B cell (primary cell): Measurements from ENCODE around the gene PTPN7. TPM values are rescaled to one million over a fixed set of nuclear protein-coding genes. Genes with fewer than 3 reads are reported as not detected.

Experiments
- ATAC-seq: fragments of 200-7000 bp; cut with Tn5 transposase; one replicate; pipeline ENCODE4 v1.10.0; 2021; ENCODE audit warnings: low read depth, mild to moderate bottlenecking, moderate number of reproducible peaks, moderate library complexity
- CTCF ChIA-PET: fragments of 350-600 bp; sonication (Branson Sonifier 250); formaldehyde crosslinking; loops from one replicate; lab custom pipeline; 2021; ENCODE audit warnings: antibody characterized with exemption, inconsistent platforms; lab: Charles Lee
- POLR2A ChIA-PET: fragments of 350-600 bp; sonication (Branson Sonifier 250); formaldehyde crosslinking; loops from one replicate; lab custom pipeline; 2021; ENCODE audit warnings: antibody characterized with exemption; lab: Charles Lee
- DNase-seq: peaks from one replicate; pipeline ENCODE4 v3.0.0; 2013
- H2AFZ ChIP-seq: 2 replicates; pipeline ENCODE4 v1.6.1; 2012; ENCODE audit warnings: mild to moderate bottlenecking, low read depth, low read length; ENCODE audit not compliant: insufficient read depth, poor library complexity, severe bottlenecking
- H3K27ac ChIP-seq, 2 donors: 1 replicate in 1 of 2; 2 replicates in 1 of 2; pipeline ENCODE4 v1.5.1; 2012 to 2013; ENCODE audit warnings: low read length in 2 of 2, mild to moderate bottlenecking in 2 of 2, moderate library complexity in 1 of 2
- H3K27me3 ChIP-seq, 4 experiments: fragments of 200-600 bp in 1 of 4; sonication (generic) in 1 of 4; replicated peaks in 1 of 4; 1 replicate in 2 of 4; 2 replicates in 2 of 4; pipeline versions ENCODE4 v1.6.1 to v1.7.0; 2013 to 2016; ENCODE audit warnings: low read length in 3 of 4, mild to moderate bottlenecking in 2 of 4, mixed read lengths in 1 of 4, moderate library complexity in 1 of 4; ENCODE audit not compliant: insufficient read depth in 4 of 4, control insufficient read depth in 3 of 4; ENCODE audit errors: control extremely low read depth in 1 of 4
- H3K36me3 ChIP-seq, 2 experiments: replicated peaks in 1 of 2; 1 replicate in 1 of 2; 2 replicates in 1 of 2; pipeline versions ENCODE4 v1.6.1 to v1.7.1; 2013; ENCODE audit warnings: low read length in 1 of 2; ENCODE audit not compliant: insufficient read depth in 2 of 2, control insufficient read depth in 1 of 2; ENCODE audit errors: control extremely low read depth in 1 of 2, extremely low read depth in 1 of 2
- H3K4me1 ChIP-seq, 2 donors: fragments of 200-600 bp in 1 of 2; sonication (generic) in 1 of 2; 1 replicate in 1 of 2; 2 replicates in 1 of 2; pipeline versions ENCODE4 v1.5.1 to v1.6.1; 2013 to 2017; ENCODE audit warnings: low read length in 2 of 2; ENCODE audit not compliant: control insufficient read depth in 2 of 2, insufficient read depth in 2 of 2
- H3K4me2 ChIP-seq: replicated peaks from 2 replicates; pipeline ENCODE3; 2012; ENCODE audit warnings: mild to moderate bottlenecking, low read depth, low read length; ENCODE audit not compliant: poor library complexity, severe bottlenecking
- H3K4me3 ChIP-seq, 5 experiments: fragments of 200-600 bp in 1 of 5; sonication (generic) in 1 of 5; 1 replicate in 3 of 5; 2 replicates in 2 of 5; pipeline versions ENCODE4 v1.5.1 to v1.7.0; 2011 to 2016; ENCODE audit warnings: low read length in 4 of 5, mild to moderate bottlenecking in 4 of 5, low read depth in 2 of 5, control low read depth in 1 of 5, moderate library complexity in 1 of 5; ENCODE audit not compliant: insufficient read depth in 1 of 5; ENCODE audit errors: control extremely low read depth in 1 of 5, extremely low read depth in 1 of 5
- H3K79me2 ChIP-seq: fragments of 200-600 bp; sonication (generic); one replicate; pipeline ENCODE4 v1.6.0; 2016; ENCODE audit warnings: low read length; ENCODE audit not compliant: control insufficient read depth, insufficient read depth
- H3K9ac ChIP-seq: fragments of 200-600 bp; sonication (generic); 2 replicates; pipeline ENCODE4 v1.6.1; 2017; ENCODE audit warnings: mild to moderate bottlenecking, low read length, moderate library complexity
- H3K9me3 ChIP-seq, 3 donors: one replicate each; pipeline versions ENCODE4 v1.6.1 to v1.7.1; 2013; ENCODE audit warnings: low read length in 2 of 3; ENCODE audit not compliant: control insufficient read depth in 2 of 3, insufficient read depth in 1 of 3; ENCODE audit errors: control extremely low read depth in 1 of 3
- H4K20me1 ChIP-seq: 2 replicates; pipeline ENCODE4 v1.6.0; 2012; ENCODE audit warnings: mild to moderate bottlenecking, low read length; ENCODE audit not compliant: insufficient read depth, control insufficient read depth, poor library complexity, severe bottlenecking
- H3K27ac Mint-ChIP-seq: one replicate; pipeline ENCODE4 v1.8.0; 2021; ENCODE audit warnings: mixed read lengths
- H3K27me3 Mint-ChIP-seq: one replicate; pipeline ENCODE4 v1.8.0; 2021; ENCODE audit warnings: mixed read lengths
- H3K4me1 Mint-ChIP-seq: one replicate; pipeline ENCODE4 v1.8.0; 2021; ENCODE audit warnings: mixed read lengths
- H3K4me3 Mint-ChIP-seq: one replicate; pipeline ENCODE4 v1.8.0; 2021; ENCODE audit warnings: mixed read lengths
- H3K9me3 Mint-ChIP-seq: one replicate; pipeline ENCODE4 v1.8.0; 2022; ENCODE audit warnings: mixed read lengths; ENCODE audit not compliant: insufficient read depth
- EZH2 ChIP-seq: IDR thresholded peaks from 2 replicates; pipeline ENCODE4 v1.6.1; 2012; ENCODE audit warnings: borderline replicate concordance, low read depth, mild to moderate bottlenecking, moderate library complexity, low read length; ENCODE audit not compliant: insufficient read depth, poor library complexity, severe bottlenecking
- WGBS: methylation state at CpG from one replicate; pipeline ENCODE4 v1.1.5; 2013; ENCODE audit warnings: missing lambda C conversion rate; ENCODE audit not compliant: insufficient coverage; 5-methylcytosine and 5-hydroxymethylcytosine counted together
- intact Hi-C: fragments of 100-400 bp; cut with micrococcal nuclease; formaldehyde crosslinking; loops from one replicate; pipeline ENCODE4 v1.10.0; 2022
- polyA plus RNA-seq: library from polyadenylated mRNA; depleted of rRNA; stranded (reverse); fragments of >200 nt; gene quantifications from 2 replicates; pipeline ENCODE4 v1.2.3, GENCODE V29; 2012
- total RNA-seq, 2 donors: library from RNA; stranded (reverse); fragments of 120-200 nt in 1 of 2; gene quantifications; 1 replicate in 1 of 2; 2 replicates in 1 of 2; pipeline versions ENCODE4 v1.2.3 to v1.2.4, GENCODE V29; 2013 to 2022
- TF ChIP-seq, protein P1 (sequence below): fragments of 200-600 bp; IDR thresholded peaks from one replicate; pipeline ENCODE4 v1.8.0; 2022; ENCODE audit warnings: antibody characterized with exemption, mild to moderate bottlenecking

Gene PTPN7
- total and polyA plus RNA-seq, 2 donors (not counting 1 experiment from before 2014, with no cell fraction given) = 16.0 to 37.5 TPM

DNA sequence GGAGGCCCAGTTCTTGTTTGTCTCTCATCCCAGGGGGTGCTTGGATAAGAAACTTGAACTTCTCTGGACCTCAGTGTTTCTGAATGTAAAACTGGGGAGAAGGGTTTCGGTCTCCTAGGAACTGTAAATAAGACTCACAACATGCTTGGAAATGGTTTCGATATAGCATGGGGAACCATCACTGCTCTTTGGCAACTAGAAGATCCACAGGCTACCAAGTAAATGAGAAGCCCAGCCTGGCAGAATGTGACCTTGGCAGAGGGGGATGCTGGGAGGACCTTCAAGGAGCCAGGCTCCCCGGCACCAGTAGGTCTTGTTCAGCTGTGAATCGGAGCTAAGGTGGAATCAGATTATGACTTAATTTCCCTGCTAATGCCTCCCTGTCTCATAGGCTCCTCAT, 19.6 kb downstream of the PTPN7 start:
- Mint-ChIP-seq H3K4me3 (no peak overlapping the region), H3K27ac (no peak overlapping the region), H3K9me3 (no peaks in the 10 kb centered on the region), H3K4me1 (peaks cover 41% of the 10 kb centered on the region), H3K27me3 (no peaks in the 10 kb centered on the region)
- Histone ChIP-seq H3K36me3 (peaks cover 4 to 21% of the 10 kb centered on the region in 2 experiments), H3K9me3 (no peaks in the 10 kb centered on the region), H3K27me3 (no peaks in the 10 kb centered on the region), H3K4me3 (no peak overlapping the region), H3K4me2 (no peak overlapping the region), H4K20me1 (peaks cover 66% of the 10 kb centered on the region), H3K9ac (no peak overlapping the region), H2AFZ (no peak overlapping the region), H3K79me2 (peaks cover 71% of the 10 kb centered on the region), H3K27ac (no peak overlapping the region), H3K4me1 (peaks cover 19 to 26% of the 10 kb centered on the region in 2 donors)
- ChIA-PET POLR2A (no interaction called here), CTCF (interaction anchor here (0.7 kb wide), 1 partner anchor 15 kb away, joined by 3 read pairs; no protein-coding TSS in a partner anchor)
- 100% methylated on average over 2 of the region's 4 CpGs for WGBS
- ATAC-seq = no peak
- intact Hi-C loops = loop anchor here (10.0 kb wide), 1 partner anchor 986 kb away; the partner anchor contains the start of gene TMEM9
- no peak for TF ChIP-seq EZH2
- TF ChIP-seq, protein P1, sequence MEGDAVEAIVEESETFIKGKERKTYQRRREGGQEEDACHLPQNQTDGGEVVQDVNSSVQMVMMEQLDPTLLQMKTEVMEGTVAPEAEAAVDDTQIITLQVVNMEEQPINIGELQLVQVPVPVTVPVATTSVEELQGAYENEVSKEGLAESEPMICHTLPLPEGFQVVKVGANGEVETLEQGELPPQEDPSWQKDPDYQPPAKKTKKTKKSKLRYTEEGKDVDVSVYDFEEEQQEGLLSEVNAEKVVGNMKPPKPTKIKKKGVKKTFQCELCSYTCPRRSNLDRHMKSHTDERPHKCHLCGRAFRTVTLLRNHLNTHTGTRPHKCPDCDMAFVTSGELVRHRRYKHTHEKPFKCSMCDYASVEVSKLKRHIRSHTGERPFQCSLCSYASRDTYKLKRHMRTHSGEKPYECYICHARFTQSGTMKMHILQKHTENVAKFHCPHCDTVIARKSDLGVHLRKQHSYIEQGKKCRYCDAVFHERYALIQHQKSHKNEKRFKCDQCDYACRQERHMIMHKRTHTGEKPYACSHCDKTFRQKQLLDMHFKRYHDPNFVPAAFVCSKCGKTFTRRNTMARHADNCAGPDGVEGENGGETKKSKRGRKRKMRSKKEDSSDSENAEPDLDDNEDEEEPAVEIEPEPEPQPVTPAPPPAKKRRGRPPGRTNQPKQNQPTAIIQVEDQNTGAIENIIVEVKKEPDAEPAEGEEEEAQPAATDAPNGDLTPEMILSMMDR = no peak
- DNase-seq = no peak

DNA sequence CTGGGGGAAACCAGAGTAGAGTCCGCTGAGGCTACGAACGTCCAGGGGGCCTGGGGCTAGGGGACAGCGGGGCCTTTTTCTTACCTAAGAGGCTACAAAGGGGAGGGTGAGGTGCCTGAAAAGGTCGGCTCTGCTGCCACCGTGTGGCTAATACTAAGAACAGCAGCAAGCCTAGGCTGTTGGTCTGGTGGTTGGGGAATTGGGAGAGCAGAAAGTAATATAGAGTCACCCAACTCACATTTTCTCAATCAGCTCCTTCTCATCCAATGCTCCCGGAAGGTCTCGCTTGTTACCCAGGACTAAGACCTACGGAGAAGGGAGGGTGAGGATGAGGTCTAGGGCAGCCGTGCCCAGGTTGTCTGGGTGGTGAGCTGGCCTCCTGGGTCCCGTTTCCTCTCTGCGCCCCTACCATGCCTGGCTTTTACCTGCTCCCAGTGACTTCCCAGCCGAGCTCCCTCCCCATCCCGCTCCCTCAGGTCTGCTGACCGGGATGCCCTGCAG, 25.1 kb downstream of the PTPN7 start:
- H3K79me2 ChIP-seq = peaks cover 23% of the 10 kb centered on the region
- ChIA-PET POLR2A (no interaction called here), CTCF (interaction anchor here (0.8 to 3.5 kb wide), 19 partner anchors 9 to 585 kb away, joined by 3 to 32 read pairs (median 6); partner anchors contain the start of genes ARL8A, PTPN7 and UBE2T)
- TF ChIP-seq, protein P1 = peak; percentile 87
- no peak for TF ChIP-seq EZH2
- H3K9me3 Mint-ChIP-seq = no peaks in the 10 kb centered on the region
- no peak overlapping the region for H3K9ac ChIP-seq
- peaks cover 14% of the 10 kb centered on the region for H3K4me1 Mint-ChIP-seq
- H3K36me3 ChIP-seq = peaks cover 4 to 55% of the 10 kb centered on the region in 2 experiments
- H3K27ac Mint-ChIP-seq = no peak overlapping the region
- H4K20me1 ChIP-seq = peaks cover 47% of the 10 kb centered on the region
- H3K4me1 ChIP-seq = no peaks in the 10 kb centered on the region
- H3K4me3 ChIP-seq = no peak overlapping the region
- H2AFZ ChIP-seq = no peak overlapping the region
- WGBS = 54% methylated on average over 13 of the region's 15 CpGs
- no peaks in the 10 kb centered on the region for H3K27me3 ChIP-seq
- no peak overlapping the region for H3K4me3 Mint-ChIP-seq
- H3K27ac ChIP-seq = no peak overlapping the region
- H3K9me3 ChIP-seq = no peaks in the 10 kb centered on the region
- intact Hi-C loops = loop anchor here (1.0 kb wide), 2 partner anchors 126 to 239 kb away; no protein-coding TSS in a partner anchor
- no peaks in the 10 kb centered on the region for H3K27me3 Mint-ChIP-seq
- no peak overlapping the region for H3K4me2 ChIP-seq
- DNase-seq (peak; percentile 71), ATAC-seq (peak; percentile 94)
